ENCODE measurements around the gene LAMA5.

LAMA5 gene

DNA sequence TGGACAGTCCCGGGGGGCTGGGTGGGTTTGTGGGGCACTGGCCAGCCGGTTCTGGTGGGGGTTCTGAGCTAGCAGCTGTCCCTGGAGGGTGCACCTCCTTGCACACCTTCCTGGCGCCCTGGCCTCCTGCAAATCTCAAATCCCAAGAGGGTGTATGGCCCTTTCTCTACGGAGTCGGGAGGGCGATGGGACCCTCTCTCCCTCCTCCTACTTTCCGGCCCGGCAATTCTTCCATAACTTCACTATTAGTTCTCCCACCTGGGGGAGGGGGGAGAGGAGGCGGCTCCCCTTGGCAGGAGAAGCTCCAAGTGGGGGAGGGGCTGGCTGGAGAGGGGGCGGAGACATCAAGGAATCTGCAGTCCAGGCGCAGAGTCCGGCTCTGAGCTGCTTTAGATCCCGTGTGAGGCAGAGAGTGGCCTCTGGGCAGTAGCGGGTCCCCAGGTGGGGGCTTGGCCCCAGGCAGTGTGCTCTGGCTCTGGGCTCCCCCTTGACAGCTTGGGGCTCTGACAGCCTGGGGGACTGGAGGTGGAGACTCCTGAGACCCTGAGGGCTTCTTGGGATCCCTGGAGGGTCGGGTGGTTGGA lies 1.4 kb upstream of the LAMA5 start:
- no peak overlapping the region for H3K4me3 ChIP-seq (ENCODE audit: low read depth, low read length)
- DNase-seq (ENCODE audit: low read depth): no peak
- TF ChIP-seq, protein P1, sequence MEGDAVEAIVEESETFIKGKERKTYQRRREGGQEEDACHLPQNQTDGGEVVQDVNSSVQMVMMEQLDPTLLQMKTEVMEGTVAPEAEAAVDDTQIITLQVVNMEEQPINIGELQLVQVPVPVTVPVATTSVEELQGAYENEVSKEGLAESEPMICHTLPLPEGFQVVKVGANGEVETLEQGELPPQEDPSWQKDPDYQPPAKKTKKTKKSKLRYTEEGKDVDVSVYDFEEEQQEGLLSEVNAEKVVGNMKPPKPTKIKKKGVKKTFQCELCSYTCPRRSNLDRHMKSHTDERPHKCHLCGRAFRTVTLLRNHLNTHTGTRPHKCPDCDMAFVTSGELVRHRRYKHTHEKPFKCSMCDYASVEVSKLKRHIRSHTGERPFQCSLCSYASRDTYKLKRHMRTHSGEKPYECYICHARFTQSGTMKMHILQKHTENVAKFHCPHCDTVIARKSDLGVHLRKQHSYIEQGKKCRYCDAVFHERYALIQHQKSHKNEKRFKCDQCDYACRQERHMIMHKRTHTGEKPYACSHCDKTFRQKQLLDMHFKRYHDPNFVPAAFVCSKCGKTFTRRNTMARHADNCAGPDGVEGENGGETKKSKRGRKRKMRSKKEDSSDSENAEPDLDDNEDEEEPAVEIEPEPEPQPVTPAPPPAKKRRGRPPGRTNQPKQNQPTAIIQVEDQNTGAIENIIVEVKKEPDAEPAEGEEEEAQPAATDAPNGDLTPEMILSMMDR (IDR thresholded peaks at IDR 0.05; ENCODE audit: low read depth, low read length, missing control alignments): no peak

DNA sequence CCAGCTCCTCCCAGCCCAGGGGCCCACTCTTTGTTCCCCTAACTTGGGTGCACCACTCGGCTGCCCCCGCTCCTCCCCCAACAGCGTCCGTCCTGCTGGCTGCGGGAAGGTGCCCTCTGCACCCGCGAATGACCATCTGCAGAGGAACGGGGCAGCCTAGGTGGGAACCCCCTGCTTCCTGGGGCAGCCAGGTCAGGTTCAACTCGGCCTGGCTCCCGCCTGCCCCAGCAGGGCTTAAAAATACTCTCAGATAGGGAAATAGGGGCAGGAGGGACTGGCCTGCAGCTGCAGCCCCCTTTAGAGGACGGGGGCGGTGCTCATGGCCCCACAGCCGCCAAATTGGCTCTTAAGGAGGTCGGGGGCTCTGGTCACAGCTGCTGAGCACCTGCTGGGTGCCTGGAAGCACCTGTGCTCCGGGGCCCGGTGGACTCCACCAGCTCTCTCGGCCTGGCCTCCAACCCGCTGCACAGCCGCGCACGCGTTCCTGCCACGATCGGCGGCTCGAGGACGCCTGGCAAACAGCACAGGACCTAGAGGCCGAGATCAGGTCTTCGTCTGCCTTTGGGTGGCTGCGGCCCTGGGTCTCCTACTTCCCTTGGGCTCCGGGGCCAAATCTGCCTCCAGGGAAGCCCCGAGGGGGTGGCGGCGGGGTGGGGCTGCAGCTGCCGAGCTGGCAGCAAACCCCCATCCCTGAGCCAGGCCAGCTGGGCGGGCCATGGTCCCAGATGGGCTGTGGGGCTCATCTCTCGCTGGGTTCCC lies 700 bp upstream of the LAMA5 start:
- TF ChIP-seq, protein P1 (IDR thresholded peaks at IDR 0.05; ENCODE audit: low read depth, low read length, missing control alignments): no peak
- DNase-seq (ENCODE audit: low read depth): no peak
- peak overlapping the region; percentile 34 for H3K4me3 ChIP-seq (ENCODE audit: low read depth, low read length)

DNA sequence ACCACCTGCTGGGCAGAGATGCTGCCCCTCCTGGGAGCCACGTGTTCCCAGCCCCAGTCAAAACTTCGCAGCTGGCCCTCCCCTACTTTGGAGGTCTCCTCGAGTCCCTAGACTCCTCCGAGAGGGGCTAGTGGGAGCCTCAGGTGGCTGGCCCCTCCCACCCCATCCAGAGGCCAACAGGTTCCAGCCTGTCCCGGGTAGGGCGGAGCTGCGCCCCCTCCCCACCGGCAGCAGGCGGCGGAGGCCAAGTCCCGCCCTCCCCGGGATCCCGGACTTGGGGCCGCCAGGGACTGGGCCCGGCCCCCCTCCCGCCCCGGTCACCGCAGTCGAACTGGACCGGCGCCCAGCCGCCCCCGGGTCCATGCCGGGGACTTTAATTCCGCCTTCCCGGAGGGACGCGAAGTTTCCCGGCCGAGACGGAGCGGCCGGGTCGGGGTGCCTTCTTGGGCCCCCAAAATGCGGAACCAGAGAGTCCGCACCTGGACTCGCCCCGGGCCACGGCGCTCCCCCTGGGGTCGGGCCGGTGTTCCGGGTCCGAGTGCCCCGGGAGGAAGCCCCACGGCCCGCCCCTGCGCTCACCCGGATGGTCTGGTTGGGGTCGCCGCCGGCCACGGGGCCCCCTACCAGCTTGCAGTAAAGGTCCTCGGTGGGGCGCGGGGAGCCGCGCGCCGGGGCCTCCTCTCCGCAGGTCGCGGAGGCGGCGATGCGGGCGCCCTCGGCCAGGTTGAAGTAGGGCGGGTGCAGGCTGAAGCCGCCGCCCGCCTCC lies 559 bp downstream of the LAMA5 start:
- DNase-seq (ENCODE audit: low read depth): no peak
- TF ChIP-seq, protein P1 (IDR thresholded peaks at IDR 0.05; ENCODE audit: low read depth, low read length, missing control alignments): no peak

DNA sequence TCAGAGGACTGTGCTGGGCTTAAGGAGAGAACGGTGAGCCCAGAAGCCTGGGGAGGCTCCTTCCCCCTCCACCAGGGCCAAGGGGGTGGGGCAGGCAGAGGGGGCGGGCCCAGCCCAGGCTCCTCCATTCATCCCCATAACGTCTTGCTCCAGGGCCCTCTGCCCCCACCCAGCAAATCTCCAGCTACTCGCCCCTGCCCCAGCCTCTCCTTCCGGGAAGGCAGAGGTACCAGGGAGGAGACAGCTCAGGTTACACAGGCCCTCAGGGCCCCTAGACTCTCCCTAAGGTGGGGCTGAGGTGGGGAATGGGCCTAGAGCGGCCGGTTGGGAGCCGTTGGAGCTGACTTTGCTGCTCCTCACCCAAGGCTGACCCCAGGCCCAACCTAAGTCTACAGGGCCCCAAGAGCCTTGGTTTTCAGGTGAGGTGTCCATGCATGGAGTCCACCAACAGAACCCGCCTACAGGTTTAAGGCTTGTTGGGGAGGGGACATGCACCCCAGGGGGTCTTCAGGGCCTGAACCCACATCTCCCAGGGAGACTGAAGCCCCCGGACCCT lies 1.2 kb downstream of the LAMA5 start:
- no peak for DNase-seq (ENCODE audit: low read depth)
- TF ChIP-seq, protein P1 (IDR thresholded peaks at IDR 0.05; ENCODE audit: low read depth, low read length, missing control alignments): no peak
- H3K4me3 ChIP-seq (ENCODE audit: low read depth, low read length): peak overlapping the region; percentile 63

More for the DNA sequence above, 559 bp downstream of the LAMA5 start:
- peak overlapping the region; percentile 63 for H3K4me3 ChIP-seq (ENCODE audit: low read depth, low read length)

DNA sequence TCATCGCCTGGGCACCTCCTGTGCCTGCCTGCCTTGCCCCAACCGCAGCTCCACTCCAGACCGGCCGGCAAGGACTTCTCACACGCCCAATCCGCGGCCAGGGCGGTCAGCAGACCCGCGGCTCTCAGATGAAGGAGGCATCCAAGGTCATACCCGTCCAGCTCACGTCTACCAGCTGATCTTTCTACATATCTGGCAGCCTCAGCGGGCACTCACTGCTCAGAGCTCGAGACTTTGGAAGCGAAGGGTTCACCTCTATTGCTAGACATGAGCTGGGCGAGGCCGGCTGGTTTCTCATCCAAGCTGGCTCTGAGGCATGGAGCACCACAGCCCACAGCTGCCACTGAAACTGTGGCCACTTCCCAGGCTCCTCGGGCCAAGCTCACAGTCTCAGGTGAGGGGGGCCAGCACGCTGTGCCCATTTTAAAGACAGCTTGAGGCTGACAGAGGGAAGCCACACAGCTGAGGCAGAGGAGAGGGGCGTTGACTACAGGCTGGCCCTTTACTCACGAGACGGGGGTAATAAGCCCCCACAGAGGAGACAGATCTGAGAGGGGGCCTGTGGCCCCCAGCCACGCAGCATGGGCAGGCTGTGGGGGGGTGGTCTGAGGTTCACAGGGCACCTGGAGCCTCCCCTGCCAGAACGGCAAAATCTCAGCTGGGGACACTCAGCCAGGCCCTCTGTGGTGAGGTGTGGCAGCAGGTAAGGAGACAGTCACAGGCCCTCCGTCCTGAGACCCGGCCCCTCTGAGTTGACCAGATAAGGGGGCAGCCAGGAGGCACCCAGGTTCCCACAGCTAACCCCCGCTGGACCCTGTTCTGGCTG lies 2.0 kb downstream of the LAMA5 start:
- TF ChIP-seq, protein P1 (IDR thresholded peaks at IDR 0.05; ENCODE audit: low read depth, low read length, missing control alignments): no peak
- H3K4me3 ChIP-seq (ENCODE audit: low read depth, low read length): no peak overlapping the region
- DNase-seq (ENCODE audit: low read depth): no peak

All from GM12864 (cell line).